ENCODE measurements around the gene BLTP3A.

DNA sequence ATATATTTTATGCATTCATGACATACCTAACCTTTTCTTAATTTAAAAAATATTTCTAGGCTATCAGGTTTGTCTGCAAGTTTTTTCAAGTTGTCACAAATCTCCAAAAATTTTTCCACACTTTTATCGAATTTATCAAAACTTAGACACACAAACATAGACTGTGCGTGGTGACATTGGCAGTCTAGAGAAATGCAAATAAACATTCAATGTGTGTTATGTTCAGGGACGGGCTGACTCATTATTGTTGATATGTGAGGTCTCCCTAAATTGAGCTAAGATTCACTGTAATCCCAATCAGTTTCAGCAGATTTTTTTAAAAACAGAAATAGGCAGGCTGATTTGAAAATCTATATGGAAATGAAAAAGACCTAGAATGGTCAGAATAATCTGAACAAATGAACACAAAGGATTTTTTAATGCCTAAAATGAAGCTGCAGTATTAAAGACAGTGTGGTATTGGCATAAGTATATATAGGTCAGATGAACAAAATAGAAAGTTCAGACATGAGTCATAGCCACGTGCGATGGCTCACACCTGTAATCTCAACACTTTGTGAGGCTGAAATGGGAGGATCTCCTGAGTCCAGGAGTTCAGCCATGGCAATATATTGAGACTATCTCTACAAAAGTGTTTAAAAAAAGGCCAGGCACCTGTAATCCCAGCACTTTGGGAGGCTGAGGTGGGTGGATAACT is 19.2 kb downstream of the BLTP3A start:
- TF ChIP-seq EZH2 (IDR thresholded peaks at IDR 0.05; ENCODE audit: low read length, missing control alignments) = no peak
- TF ChIP-seq, protein P1, sequence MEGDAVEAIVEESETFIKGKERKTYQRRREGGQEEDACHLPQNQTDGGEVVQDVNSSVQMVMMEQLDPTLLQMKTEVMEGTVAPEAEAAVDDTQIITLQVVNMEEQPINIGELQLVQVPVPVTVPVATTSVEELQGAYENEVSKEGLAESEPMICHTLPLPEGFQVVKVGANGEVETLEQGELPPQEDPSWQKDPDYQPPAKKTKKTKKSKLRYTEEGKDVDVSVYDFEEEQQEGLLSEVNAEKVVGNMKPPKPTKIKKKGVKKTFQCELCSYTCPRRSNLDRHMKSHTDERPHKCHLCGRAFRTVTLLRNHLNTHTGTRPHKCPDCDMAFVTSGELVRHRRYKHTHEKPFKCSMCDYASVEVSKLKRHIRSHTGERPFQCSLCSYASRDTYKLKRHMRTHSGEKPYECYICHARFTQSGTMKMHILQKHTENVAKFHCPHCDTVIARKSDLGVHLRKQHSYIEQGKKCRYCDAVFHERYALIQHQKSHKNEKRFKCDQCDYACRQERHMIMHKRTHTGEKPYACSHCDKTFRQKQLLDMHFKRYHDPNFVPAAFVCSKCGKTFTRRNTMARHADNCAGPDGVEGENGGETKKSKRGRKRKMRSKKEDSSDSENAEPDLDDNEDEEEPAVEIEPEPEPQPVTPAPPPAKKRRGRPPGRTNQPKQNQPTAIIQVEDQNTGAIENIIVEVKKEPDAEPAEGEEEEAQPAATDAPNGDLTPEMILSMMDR (conservative IDR thresholded peaks at IDR 0.05 in 1 of 2, IDR thresholded peaks at IDR 0.05 in 1 of 2; ENCODE audit: low read depth in 1 of 2, low read length in 2 of 2) = no peak
